Right lobe of liver (tissue), 4 donors: ENCODE results near the gene MDM1.

Source experiments
- CTCF ChIP-seq, 4 donors: fragments of 200-600 bp in 3 of 4; fragments of 450-650 bp in 1 of 4; IDR thresholded peaks; one replicate each; pipeline versions ENCODE4 v1.5.1 to v1.8.0; 2016 to 2022; ENCODE audit warnings: antibody characterized with exemption in 4 of 4, mild to moderate bottlenecking in 2 of 4
- POLR2A ChIP-seq: fragments of 450-650 bp; IDR thresholded peaks from one replicate; pipeline ENCODE4 v1.6.1; 2017; ENCODE audit warnings: antibody characterized with exemption, mild to moderate bottlenecking
- donor health status: DM: no; HTN: no; CAD: no.
- donor health status: DM: no; HTN: no; CAD: no.
- donor health status: DM: no; HTN: yes; CAD: no.

- TF ChIP-seq CTCF (IDR thresholded peaks at IDR 0.05) (no peak), POLR2A (no peak)
Observed at GRCh38 chr12:68264158-68264855, 67.9 kb downstream of the MDM1 start.
